CD4-positive, alpha-beta T cell (primary cell): Measurements from ENCODE around the gene FEN1. TPM values are rescaled to one million over a fixed set of nuclear protein-coding genes. Genes with fewer than 3 reads are reported as not detected.

ENCODE experiments used
- ATAC-seq: fragments of 200-7000 bp; cut with Tn5 transposase; one replicate; pipeline ENCODE4 v1.10.0; 2022; ENCODE audit warnings: mild to moderate bottlenecking; ENCODE audit not compliant: poor library complexity
- CTCF ChIA-PET: fragments of 350-600 bp; sonication (Branson Sonifier 250); formaldehyde crosslinking; loops from one replicate; lab custom pipeline; 2021; ENCODE audit warnings: antibody characterized with exemption, inconsistent platforms; lab: Charles Lee
- POLR2A ChIA-PET: fragments of 350-600 bp; sonication (Branson Sonifier 250); formaldehyde crosslinking; loops from one replicate; lab custom pipeline; 2021; ENCODE audit warnings: antibody characterized with exemption, inconsistent platforms; lab: Charles Lee
- DNase-seq, 14 experiments: peaks; one replicate each; pipeline ENCODE4 v3.0.0-alpha.2; 2013 to 2020; ENCODE audit warnings: mixed read lengths in 2 of 14
- H3K27ac ChIP-seq, 2 donors: one replicate each; pipeline versions ENCODE4 v1.5.1 to v1.7.0; 2013; ENCODE audit warnings: low read length in 2 of 2, low read depth in 1 of 2, mild to moderate bottlenecking in 1 of 2
- H3K27me3 ChIP-seq, 2 experiments: 1 replicate in 1 of 2; 2 replicates in 1 of 2; pipeline versions ENCODE4 v1.6.1 to v1.7.0; 2013; ENCODE audit warnings: low read length in 2 of 2, control low read depth in 1 of 2, mild to moderate bottlenecking in 1 of 2, moderate library complexity in 1 of 2; ENCODE audit not compliant: insufficient read depth in 2 of 2, control insufficient read depth in 1 of 2
- H3K36me3 ChIP-seq: one replicate; pipeline ENCODE4 v1.6.1; 2013; ENCODE audit warnings: low read length, control low read depth; ENCODE audit not compliant: insufficient read depth
- H3K4me1 ChIP-seq: one replicate; pipeline ENCODE4 v1.6.1; 2013; ENCODE audit warnings: low read length, control low read depth; ENCODE audit not compliant: insufficient read depth
- H3K4me3 ChIP-seq: one replicate; pipeline ENCODE4 v1.5.1; 2013; ENCODE audit warnings: mild to moderate bottlenecking, low read length, moderate library complexity
- H3K9me3 ChIP-seq, 2 experiments: 1 replicate in 1 of 2; 2 replicates in 1 of 2; pipeline versions ENCODE4 v1.6.1 to v1.7.0; 2013; ENCODE audit warnings: low read length in 2 of 2, mild to moderate bottlenecking in 2 of 2, control low read depth in 1 of 2, moderate library complexity in 1 of 2; ENCODE audit not compliant: control insufficient read depth in 1 of 2, insufficient read depth in 1 of 2
- H3K27ac Mint-ChIP-seq: one replicate; pipeline ENCODE4 v1.8.0; 2020; ENCODE audit warnings: mixed read lengths
- H3K27me3 Mint-ChIP-seq: one replicate; pipeline ENCODE4 v1.8.0; 2021; ENCODE audit warnings: mixed read lengths
- H3K36me3 Mint-ChIP-seq: one replicate; pipeline ENCODE4 v1.8.0; 2021; ENCODE audit warnings: low read depth, mixed read lengths
- H3K4me1 Mint-ChIP-seq: one replicate; pipeline ENCODE4 v1.8.0; 2021; ENCODE audit warnings: low read depth, mixed read lengths
- H3K4me3 Mint-ChIP-seq: one replicate; pipeline ENCODE4 v1.8.0; 2020; ENCODE audit warnings: mild to moderate bottlenecking, mixed read lengths
- H3K9me3 Mint-ChIP-seq: one replicate; pipeline ENCODE4 v1.8.0; 2020; ENCODE audit warnings: mixed read lengths
- CTCF ChIP-seq: fragments of 200-600 bp; IDR thresholded peaks from one replicate; pipeline ENCODE4 v1.8.0; 2022; ENCODE audit warnings: antibody characterized with exemption, mild to moderate bottlenecking
- intact Hi-C, 2 experiments: fragments of 100-400 bp; cut with DNase I in 1 of 2; cut with micrococcal nuclease in 1 of 2; formaldehyde crosslinking; loops; one replicate each; pipeline versions ENCODE4 v1.15.1 to v1.9.0; 2023 to 2025; cut with DNase I, micrococcal nuclease
- total RNA-seq, 174 experiments: library from RNA in 2 of 174; stranded (reverse) in 2 of 174; gene quantifications; one replicate each; pipeline ENCODE4 v1.2.3 and lab custom pipeline; 2021 to 2026

The FEN1 gene
- total RNA-seq, 2 experiments from 2014 or later: 7.5 to 9.1 TPM

GRCh38 chr11:61828629-61829407, 36.1 kb downstream of the FEN1 start:
- peak overlapping the region; percentile 85 for H3K4me3 Mint-ChIP-seq
- Histone ChIP-seq H3K4me1 (peaks cover 32% of the 10 kb centered on the region), H3K36me3 (no peaks in the 10 kb centered on the region), H3K9me3 (peaks cover 0 to 11% of the 10 kb centered on the region in 2 experiments), H3K27ac (no peak overlapping the region), H3K27me3 (peaks cover 15 to 29% of the 10 kb centered on the region in 2 experiments), H3K4me3 (peak overlapping the region; percentile 64)
- ATAC-seq (peak; percentile 48), DNase-seq (peak in 7 of 14 experiments; percentile 8 to 57 (median 27))
- H3K36me3 Mint-ChIP-seq: no peaks in the 10 kb centered on the region
- CTCF ChIA-PET: interaction anchor here (1.5 to 3.7 kb wide), 3 partner anchors 13 to 253 kb away, joined by 4 to 18 read pairs (median 12); partner anchors contain the start of gene FADS1
- intact Hi-C loops: no loop called here
- TF ChIP-seq CTCF: peak; percentile 29
- POLR2A ChIA-PET: interaction anchor here (0.7 to 1.4 kb wide), 2 partner anchors 14 to 554 kb away, joined by 3 read pairs; no protein-coding TSS in a partner anchor
- H3K4me1 Mint-ChIP-seq: peaks cover 23% of the 10 kb centered on the region
- H3K9me3 Mint-ChIP-seq: no peaks in the 10 kb centered on the region
- no peak overlapping the region for H3K27ac Mint-ChIP-seq
- H3K27me3 Mint-ChIP-seq: peaks cover 72% of the 10 kb centered on the region

DNA sequence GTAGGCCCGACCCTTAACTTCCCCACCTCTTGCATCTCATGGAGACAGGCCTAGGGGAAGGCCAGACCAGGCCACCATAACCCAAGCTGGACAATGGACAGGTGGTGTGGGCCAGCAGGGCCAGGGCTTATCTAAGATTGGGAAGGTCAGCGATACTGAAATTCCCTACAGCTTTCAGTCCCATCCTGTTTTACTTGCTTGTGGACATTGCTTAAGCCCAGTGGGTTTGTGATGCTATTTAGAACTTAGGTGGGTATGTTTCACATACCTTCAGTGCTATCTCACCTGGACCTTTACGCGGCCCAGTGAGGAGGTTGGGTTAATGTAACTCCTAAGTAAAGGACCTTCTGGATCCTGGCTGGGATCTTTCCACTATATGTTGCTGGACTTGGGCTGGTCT, 37.1 kb downstream of the FEN1 start:
- DNase-seq (no peak), ATAC-seq (no peak)
- Mint-ChIP-seq H3K4me3 (no peak overlapping the region), H3K27me3 (peaks cover 70% of the 10 kb centered on the region), H3K9me3 (no peaks in the 10 kb centered on the region), H3K27ac (no peak overlapping the region), H3K4me1 (peaks cover 32% of the 10 kb centered on the region), H3K36me3 (no peaks in the 10 kb centered on the region)
- intact Hi-C loops: no loop called here
- POLR2A ChIA-PET: no interaction called here
- Histone ChIP-seq H3K4me1 (peaks cover 41% of the 10 kb centered on the region), H3K9me3 (peaks cover 0 to 11% of the 10 kb centered on the region in 2 experiments), H3K4me3 (no peak overlapping the region), H3K27ac (no peak overlapping the region), H3K27me3 (peaks cover 15 to 29% of the 10 kb centered on the region in 2 experiments), H3K36me3 (no peaks in the 10 kb centered on the region)
- TF ChIP-seq CTCF: no peak
- CTCF ChIA-PET: interaction anchor here (3.7 kb wide), 1 partner anchor 14 kb away, joined by 18 read pairs; the partner anchor contains the start of gene FADS1

DNA sequence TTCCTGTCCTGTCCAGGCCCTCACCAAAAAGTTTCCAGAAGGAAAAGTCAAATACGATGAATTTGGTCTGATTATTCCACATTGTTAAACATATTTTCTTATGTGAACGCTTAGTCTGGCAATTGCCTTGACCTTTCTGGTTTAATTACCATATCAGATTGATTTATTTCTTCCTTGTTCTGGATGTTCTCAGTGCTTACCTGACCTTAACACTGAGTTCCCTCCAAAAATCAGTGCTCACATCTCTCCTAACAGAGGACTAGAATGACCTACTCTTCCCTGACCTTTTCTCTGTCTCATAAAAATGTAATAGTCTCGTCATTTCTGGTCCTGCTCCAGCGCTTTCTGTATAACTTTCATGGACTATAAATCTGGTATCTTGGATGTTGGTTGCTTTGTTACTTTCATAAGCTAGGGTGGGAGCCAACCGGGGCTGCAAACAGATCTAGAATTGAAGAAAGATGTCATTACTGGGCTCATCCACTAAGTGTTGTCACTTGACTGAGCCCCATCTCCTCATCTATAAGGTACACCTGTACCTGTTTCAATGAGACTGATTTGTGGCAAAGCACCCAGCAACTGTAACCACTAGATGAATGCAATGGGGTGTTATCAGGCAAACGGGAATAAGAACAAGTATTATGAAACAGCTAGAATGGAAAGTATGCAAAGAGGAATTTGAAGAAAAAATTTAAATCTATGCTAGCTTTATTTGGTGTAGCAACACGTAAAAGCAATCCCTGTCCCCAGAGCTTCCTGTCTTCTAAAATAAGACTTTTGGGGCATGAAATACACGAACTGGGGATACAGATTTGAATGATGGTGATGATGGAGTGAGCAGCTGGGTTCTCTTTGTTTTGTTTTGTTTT, 37.8 kb downstream of the FEN1 start:
- peaks cover 0 to 11% of the 10 kb centered on the region in 2 experiments for H3K9me3 ChIP-seq
- no peak overlapping the region for H3K4me3 ChIP-seq
- Mint-ChIP-seq H3K9me3 (no peaks in the 10 kb centered on the region), H3K4me3 (peak overlapping the region; percentile 16), H3K27ac (no peak overlapping the region), H3K27me3 (peaks cover 70% of the 10 kb centered on the region), H3K36me3 (no peaks in the 10 kb centered on the region), H3K4me1 (peaks cover 36% of the 10 kb centered on the region)
- H3K27ac ChIP-seq: no peak overlapping the region
- H3K27me3 ChIP-seq: peaks cover 15 to 29% of the 10 kb centered on the region in 2 experiments
- CTCF ChIA-PET: interaction anchor here (1.2 to 3.7 kb wide), 2 partner anchors 14 to 252 kb away, joined by 3 to 18 read pairs; partner anchors contain the start of gene FADS1
- TF ChIP-seq CTCF: no peak
- POLR2A ChIA-PET: no interaction called here
- H3K36me3 ChIP-seq: no peaks in the 10 kb centered on the region
- DNase-seq (no peak), ATAC-seq (no peak)
- peaks cover 47% of the 10 kb centered on the region for H3K4me1 ChIP-seq
- intact Hi-C loops: no loop called here
